Measurements from ENCODE around the gene UBR4.

UBR4 gene

GRCh38 chr1:19250629-19251304, 40.7 kb upstream of the UBR4 start:
- H3K27me3 ChIP-seq (ENCODE audit: insufficient read depth, low read length, poor library complexity), result no peaks in the 10 kb centered on the region
- peak overlapping the region; percentile 78 to 99 for H3K4me3 ChIP-seq (ENCODE audit: low read depth in 1 of 2, low read length in 2 of 2)
- peak overlapping the region; percentile 94 for H3K27ac ChIP-seq (ENCODE audit: low read length)
- peaks cover 20% of the 10 kb centered on the region for H3K36me3 ChIP-seq (ENCODE audit: insufficient read depth, low read length)
- H2AFZ ChIP-seq (ENCODE audit: low read depth, low read length), result peak overlapping the region; percentile 97
- peaks cover 39% of the 10 kb centered on the region for H4K20me1 ChIP-seq (ENCODE audit: insufficient read depth, low read length)
- TF ChIP-seq, protein P1, sequence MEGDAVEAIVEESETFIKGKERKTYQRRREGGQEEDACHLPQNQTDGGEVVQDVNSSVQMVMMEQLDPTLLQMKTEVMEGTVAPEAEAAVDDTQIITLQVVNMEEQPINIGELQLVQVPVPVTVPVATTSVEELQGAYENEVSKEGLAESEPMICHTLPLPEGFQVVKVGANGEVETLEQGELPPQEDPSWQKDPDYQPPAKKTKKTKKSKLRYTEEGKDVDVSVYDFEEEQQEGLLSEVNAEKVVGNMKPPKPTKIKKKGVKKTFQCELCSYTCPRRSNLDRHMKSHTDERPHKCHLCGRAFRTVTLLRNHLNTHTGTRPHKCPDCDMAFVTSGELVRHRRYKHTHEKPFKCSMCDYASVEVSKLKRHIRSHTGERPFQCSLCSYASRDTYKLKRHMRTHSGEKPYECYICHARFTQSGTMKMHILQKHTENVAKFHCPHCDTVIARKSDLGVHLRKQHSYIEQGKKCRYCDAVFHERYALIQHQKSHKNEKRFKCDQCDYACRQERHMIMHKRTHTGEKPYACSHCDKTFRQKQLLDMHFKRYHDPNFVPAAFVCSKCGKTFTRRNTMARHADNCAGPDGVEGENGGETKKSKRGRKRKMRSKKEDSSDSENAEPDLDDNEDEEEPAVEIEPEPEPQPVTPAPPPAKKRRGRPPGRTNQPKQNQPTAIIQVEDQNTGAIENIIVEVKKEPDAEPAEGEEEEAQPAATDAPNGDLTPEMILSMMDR (IDR thresholded peaks at IDR 0.05; ENCODE audit: borderline replicate concordance, extremely low read depth, low read length, poor library complexity, severe bottlenecking), result no peak
- no peak for TF ChIP-seq EZH2 (IDR thresholded peaks at IDR 0.05; ENCODE audit: borderline replicate concordance, low read depth, low read length, severe bottlenecking)
- H3K9ac ChIP-seq (ENCODE audit: low read depth, low read length), result peak overlapping the region; percentile 77
- peaks cover 98% of the 10 kb centered on the region for H3K79me2 ChIP-seq (ENCODE audit: insufficient read depth, low read length)
- DNase-seq (no peak), ATAC-seq (ENCODE audit: insufficient read depth, low read depth) (no peak)
- H3K4me2 ChIP-seq (ENCODE audit: insufficient read depth, low read length), result peak overlapping the region; percentile 90
- H3K9me3 ChIP-seq (ENCODE audit: insufficient read depth, low read length, severe bottlenecking), result no peaks in the 10 kb centered on the region
- H3K4me1 ChIP-seq (ENCODE audit: insufficient read depth, low read length), result peaks cover 39% of the 10 kb centered on the region

GRCh38 chr1:19240673-19241538, 30.8 kb upstream of the UBR4 start:
- Histone ChIP-seq H3K9me3 (ENCODE audit: insufficient read depth, low read length, severe bottlenecking) (no peaks in the 10 kb centered on the region), H3K36me3 (ENCODE audit: insufficient read depth, low read length) (peaks cover 82% of the 10 kb centered on the region), H3K4me2 (ENCODE audit: insufficient read depth, low read length) (no peak overlapping the region), H3K27me3 (ENCODE audit: insufficient read depth, low read length, poor library complexity) (no peaks in the 10 kb centered on the region), H2AFZ (ENCODE audit: low read depth, low read length) (no peak overlapping the region), H3K27ac (ENCODE audit: low read length) (no peak overlapping the region), H3K4me3 (ENCODE audit: low read depth in 1 of 2, low read length in 2 of 2) (no peak overlapping the region), H3K4me1 (ENCODE audit: insufficient read depth, low read length) (no peaks in the 10 kb centered on the region), H3K79me2 (ENCODE audit: insufficient read depth, low read length) (peaks cover 3% of the 10 kb centered on the region; the same call in 1 of the 2 replicates), H4K20me1 (ENCODE audit: insufficient read depth, low read length) (0 out of 2 replicates have a peak, but pooled peaks cover 4% of the 10 kb centered on the region), H3K9ac (ENCODE audit: low read depth, low read length) (no peak overlapping the region)
- DNase-seq (peak; percentile 65), ATAC-seq (ENCODE audit: insufficient read depth, low read depth) (peak; percentile 93)
- TF ChIP-seq, protein P1 (IDR thresholded peaks at IDR 0.05; ENCODE audit: borderline replicate concordance, extremely low read depth, low read length, poor library complexity, severe bottlenecking), result peak; percentile 94
- TF ChIP-seq EZH2 (IDR thresholded peaks at IDR 0.05; ENCODE audit: borderline replicate concordance, low read depth, low read length, severe bottlenecking), result no peak

DNA sequence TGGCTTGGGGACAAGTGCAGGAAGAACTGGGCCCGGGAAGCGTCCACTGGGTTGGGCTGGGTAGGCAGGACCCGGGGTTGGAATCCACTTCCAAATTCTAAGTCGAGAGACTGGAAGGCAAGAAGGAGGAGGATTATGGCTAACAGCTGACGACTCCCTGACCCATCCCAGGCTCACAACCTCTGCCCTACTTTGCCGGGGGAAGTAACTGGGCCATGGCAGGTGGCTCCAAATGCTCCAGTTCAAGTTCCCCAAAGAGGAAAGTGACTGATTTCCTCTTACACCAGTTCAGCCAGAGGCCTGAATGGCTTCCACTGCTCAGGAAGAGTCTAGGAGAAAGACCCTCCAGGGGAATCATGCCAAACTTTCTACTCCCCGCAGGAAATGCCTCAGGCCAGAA, 29.8 kb upstream of the UBR4 start:
- 0 out of 2 replicates have a peak, but pooled peaks cover 4% of the 10 kb centered on the region for H4K20me1 ChIP-seq (ENCODE audit: insufficient read depth, low read length)
- peaks cover 85% of the 10 kb centered on the region for H3K36me3 ChIP-seq (ENCODE audit: insufficient read depth, low read length)
- no peak overlapping the region for H3K27ac ChIP-seq (ENCODE audit: low read length)
- no peaks in the 10 kb centered on the region for H3K9me3 ChIP-seq (ENCODE audit: insufficient read depth, low read length, severe bottlenecking)
- no peaks in the 10 kb centered on the region for H3K27me3 ChIP-seq (ENCODE audit: insufficient read depth, low read length, poor library complexity)
- no peak overlapping the region for H3K4me3 ChIP-seq (ENCODE audit: low read depth in 1 of 2, low read length in 2 of 2)
- TF ChIP-seq, protein P1 (IDR thresholded peaks at IDR 0.05; ENCODE audit: borderline replicate concordance, extremely low read depth, low read length, poor library complexity, severe bottlenecking), result no peak
- no peak for ATAC-seq (ENCODE audit: insufficient read depth, low read depth)
- no peak overlapping the region for H3K9ac ChIP-seq (ENCODE audit: low read depth, low read length)
- no peaks in the 10 kb centered on the region; the same call in 1 of the 2 replicates for H3K79me2 ChIP-seq (ENCODE audit: insufficient read depth, low read length)
- no peaks in the 10 kb centered on the region for H3K4me1 ChIP-seq (ENCODE audit: insufficient read depth, low read length)
- no peak overlapping the region for H2AFZ ChIP-seq (ENCODE audit: low read depth, low read length)
- DNase-seq, result no peak
- H3K4me2 ChIP-seq (ENCODE audit: insufficient read depth, low read length), result no peak overlapping the region
